Epithelial cell of proximal tubule (primary cell): ENCODE data around the gene MC1R. TPM values are rescaled to one million over a fixed set of nuclear protein-coding genes. Genes with fewer than 3 reads are reported as not detected.

Source experiments
- DNase-seq: peaks from one replicate; pipeline ENCODE4 v3.0.0-alpha.2; 2011; ENCODE audit warnings: low read depth
- H3K4me3 ChIP-seq: 2 replicates; pipeline ENCODE4 v1.5.1; 2011; ENCODE audit warnings: low read depth, mild to moderate bottlenecking, low read length
- total RNA-seq: library from RNA; depleted of rRNA; stranded (reverse); fragments of >200 nt; gene quantifications from 2 replicates; pipeline ENCODE4 v1.2.3, GENCODE V29; 2015
- TF ChIP-seq, protein P1 (sequence below): conservative IDR thresholded peaks from 2 replicates; pipeline ENCODE4 v1.5.1; 2012; ENCODE audit warnings: low read depth, mild to moderate bottlenecking, low read length

Gene MC1R
- total RNA-seq, 1 donor from 2014 or later, result 2.5 TPM

DNA sequence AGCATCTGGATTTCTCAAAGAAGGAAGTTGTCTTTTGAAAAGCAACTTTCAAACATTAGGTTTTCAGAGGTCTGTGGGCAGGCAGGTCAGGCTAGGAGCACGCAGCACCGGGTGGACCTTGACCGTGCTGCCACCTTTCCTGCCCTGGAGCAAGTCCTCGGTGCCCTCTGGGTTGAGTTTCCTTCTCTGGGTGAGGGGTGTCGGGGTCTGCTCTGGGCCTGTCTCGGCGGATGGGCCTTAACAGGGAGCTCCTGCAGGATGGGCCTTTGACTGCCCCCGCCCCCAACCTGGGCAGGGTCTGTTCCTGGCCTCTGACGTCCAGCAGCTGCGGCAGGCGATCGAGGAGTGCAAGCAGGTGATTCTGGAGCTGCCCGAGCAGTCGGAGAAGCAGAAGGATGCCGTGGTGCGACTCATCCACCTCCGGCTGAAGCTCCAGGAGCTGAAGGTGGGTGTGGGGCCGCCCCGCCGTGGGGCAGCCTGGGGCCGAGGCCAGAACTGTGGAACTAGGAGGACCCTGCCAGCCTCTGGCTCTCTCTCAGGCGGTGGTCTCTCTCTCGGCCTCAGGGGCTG is 38.6 kb downstream of the MC1R start:
- no peak for DNase-seq
- TF ChIP-seq, protein P1, sequence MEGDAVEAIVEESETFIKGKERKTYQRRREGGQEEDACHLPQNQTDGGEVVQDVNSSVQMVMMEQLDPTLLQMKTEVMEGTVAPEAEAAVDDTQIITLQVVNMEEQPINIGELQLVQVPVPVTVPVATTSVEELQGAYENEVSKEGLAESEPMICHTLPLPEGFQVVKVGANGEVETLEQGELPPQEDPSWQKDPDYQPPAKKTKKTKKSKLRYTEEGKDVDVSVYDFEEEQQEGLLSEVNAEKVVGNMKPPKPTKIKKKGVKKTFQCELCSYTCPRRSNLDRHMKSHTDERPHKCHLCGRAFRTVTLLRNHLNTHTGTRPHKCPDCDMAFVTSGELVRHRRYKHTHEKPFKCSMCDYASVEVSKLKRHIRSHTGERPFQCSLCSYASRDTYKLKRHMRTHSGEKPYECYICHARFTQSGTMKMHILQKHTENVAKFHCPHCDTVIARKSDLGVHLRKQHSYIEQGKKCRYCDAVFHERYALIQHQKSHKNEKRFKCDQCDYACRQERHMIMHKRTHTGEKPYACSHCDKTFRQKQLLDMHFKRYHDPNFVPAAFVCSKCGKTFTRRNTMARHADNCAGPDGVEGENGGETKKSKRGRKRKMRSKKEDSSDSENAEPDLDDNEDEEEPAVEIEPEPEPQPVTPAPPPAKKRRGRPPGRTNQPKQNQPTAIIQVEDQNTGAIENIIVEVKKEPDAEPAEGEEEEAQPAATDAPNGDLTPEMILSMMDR, result no peak
- H3K4me3 ChIP-seq, result no peak overlapping the region

DNA sequence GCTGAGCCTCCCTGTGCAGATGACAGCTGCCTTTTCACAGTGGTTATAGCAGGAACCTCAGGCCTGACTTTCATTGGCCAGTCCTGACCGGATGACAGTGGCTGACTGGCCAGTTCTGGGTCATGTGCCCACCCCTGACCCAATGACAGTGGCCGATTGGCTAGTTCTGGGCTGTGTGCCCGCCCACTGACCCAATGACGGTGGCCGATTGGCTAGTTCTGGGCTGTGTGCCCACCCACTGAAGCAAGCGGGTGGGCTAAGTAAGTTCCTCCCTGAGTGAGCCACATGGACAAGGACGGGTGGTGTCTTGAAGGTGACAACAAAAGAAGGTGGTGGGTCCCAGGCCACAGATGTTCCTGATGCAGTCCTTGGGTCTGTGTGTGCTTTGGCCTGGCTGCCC is 39.4 kb downstream of the MC1R start:
- TF ChIP-seq, protein P1, result no peak
- DNase-seq, result no peak

DNA sequence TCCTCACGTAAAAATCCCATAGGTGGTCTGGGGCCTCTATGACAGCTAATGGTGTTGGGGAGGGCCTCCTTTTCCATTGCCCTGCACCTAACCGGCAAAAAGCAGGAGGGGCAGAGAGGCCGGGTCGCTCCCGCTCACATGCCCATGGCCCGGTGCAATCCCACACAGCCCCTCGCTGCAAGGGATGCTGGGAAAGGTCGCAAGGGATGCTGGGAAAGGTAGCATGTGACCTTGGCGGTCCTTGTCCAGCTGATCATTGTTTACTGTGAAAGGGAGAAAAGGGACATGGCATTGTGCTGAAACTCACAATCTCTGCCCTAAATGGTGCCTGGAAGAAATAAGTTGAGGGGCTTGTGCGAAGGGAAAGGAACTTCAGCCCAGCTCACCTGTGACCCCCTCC is 39.9 kb downstream of the MC1R start:
- H3K4me3 ChIP-seq, result no peak overlapping the region
- DNase-seq, result no peak
- TF ChIP-seq, protein P1, result no peak

More for the DNA sequence above, 39.4 kb downstream of the MC1R start:
- H3K4me3 ChIP-seq, result no peak overlapping the region

DNA sequence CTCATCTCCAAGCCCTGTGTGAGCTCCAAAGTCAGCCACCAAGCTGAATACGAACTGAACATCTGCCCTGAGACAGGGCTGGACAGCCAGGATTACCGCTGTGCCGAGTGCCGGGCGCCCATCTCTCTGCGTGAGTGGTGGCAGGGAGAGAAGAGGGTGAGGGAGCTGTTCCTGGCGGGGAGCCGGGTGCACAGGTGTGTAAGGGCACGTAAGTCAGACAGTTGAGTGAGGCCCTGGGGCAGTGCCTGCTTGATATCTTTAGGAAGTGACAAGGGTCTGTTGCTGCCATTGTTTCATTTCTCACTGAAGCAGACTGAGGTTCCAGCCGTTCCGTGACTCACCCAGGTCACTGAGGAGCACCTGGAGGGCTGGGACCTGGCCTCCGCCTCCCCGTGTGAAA is 42.3 kb downstream of the MC1R start:
- no peak for DNase-seq
- no peak overlapping the region for H3K4me3 ChIP-seq
- TF ChIP-seq, protein P1, result no peak

DNA sequence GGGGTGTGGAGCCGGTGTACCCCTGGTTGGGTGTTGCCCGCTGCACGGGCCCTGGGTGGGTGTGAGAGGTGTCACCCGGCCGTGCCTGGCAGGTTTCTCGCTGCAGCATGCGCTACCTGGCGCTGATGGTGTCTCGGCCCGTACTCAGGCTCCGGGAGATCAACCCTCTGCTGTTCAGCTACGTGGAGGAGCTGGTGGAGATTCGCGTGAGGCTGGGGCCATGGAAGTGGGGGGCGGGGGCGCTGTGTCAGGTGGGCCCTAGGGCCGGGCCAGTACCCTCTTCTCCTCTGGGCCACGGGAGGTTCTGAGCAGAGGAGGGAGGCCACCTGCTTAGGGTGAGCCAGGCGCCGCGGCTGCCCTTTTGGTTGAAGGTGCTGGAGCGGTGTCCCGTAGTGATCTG is 43.3 kb downstream of the MC1R start:
- no peak overlapping the region for H3K4me3 ChIP-seq
- DNase-seq, result no peak
- TF ChIP-seq, protein P1, result no peak

DNA sequence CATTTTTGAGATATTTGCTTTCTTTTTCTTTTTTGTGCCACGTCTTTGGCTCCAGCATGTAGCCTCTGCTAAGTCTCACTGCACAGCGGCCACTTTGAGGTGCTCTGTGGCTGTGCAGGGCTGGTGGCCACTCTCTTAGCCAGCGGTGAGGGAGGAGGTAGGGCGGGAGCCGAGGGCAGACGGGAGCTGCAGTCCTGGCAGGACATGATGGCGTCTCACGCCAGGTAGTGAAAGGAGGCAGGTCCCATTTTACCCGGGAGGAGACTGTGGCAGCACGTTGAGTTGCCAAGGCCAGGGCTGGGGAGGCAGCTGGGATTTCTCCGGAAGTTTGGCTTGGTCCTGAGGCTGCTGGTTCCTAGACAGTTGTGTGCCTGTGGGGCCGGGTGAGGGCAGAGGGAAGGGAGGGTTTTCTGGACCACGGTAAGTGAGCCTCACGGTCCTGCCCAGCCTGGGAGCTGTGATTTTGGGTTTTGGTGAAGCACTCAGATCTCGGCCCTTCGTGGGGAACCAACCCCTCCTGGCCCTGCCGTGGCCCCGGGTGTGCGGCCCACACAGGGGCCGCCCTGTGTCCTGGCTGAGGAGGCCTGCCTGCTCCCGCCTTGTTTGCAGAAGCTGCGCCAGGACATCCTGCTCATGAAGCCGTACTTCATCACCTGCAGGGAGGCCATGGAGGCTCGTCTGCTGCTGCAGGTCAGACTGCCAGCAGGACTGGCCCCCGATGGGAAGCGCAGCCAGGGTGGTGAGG is 44.3 kb downstream of the MC1R start:
- H3K4me3 ChIP-seq, result no peak overlapping the region
- TF ChIP-seq, protein P1, result no peak
- DNase-seq, result no peak

DNA sequence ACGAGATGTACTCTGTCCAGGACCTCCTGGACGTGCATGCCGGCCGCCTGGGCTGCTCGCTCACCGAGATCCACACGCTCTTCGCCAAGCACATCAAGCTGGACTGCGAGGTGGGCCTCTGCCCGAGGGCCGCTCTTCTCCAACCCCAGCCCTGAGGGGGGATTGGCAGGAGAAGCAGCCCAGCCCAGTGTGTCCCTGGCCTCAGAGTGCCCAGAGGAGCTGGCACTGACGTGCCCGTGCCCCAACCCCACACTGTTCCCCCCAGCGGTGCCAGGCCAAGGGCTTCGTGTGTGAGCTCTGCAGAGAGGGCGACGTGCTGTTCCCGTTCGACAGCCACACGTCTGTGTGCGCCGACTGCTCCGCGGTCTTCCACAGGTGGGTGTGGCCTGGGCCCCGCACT is 45.5 kb downstream of the MC1R start:
- TF ChIP-seq, protein P1, result no peak
- H3K4me3 ChIP-seq, result no peak overlapping the region
- DNase-seq, result no peak
